Activated T-cell treated with anti-CD3 and anti-CD28 coated beads, Interleukin-2, amount 50 U/mL, for 24 hours (primary cell): Measurements from ENCODE around the gene CD151.

Experiments used
- DNase-seq: peaks from one replicate; pipeline ENCODE4 v3.0.0-alpha.2; 2020
- H3K27ac Mint-ChIP-seq: 2 replicates; pipeline ENCODE4 v1.8.0; 2020; ENCODE audit warnings: mild to moderate bottlenecking, mixed read lengths
- H3K27me3 Mint-ChIP-seq: 2 replicates; pipeline ENCODE4 v1.8.0; 2020; ENCODE audit warnings: mixed read lengths
- H3K36me3 Mint-ChIP-seq: 2 replicates; pipeline ENCODE4 v1.8.0; 2020; ENCODE audit warnings: low read depth, mixed read lengths
- H3K4me1 Mint-ChIP-seq: 2 replicates; pipeline ENCODE4 v1.8.0; 2020; ENCODE audit warnings: low read depth, mixed read lengths
- H3K4me3 Mint-ChIP-seq: 2 replicates; pipeline ENCODE4 v1.8.0; 2020; ENCODE audit warnings: mild to moderate bottlenecking, moderate library complexity, mixed read lengths
- H3K9me3 Mint-ChIP-seq: 2 replicates; pipeline ENCODE4 v1.8.0; 2020; ENCODE audit warnings: mixed read lengths

CD151 gene

DNA sequence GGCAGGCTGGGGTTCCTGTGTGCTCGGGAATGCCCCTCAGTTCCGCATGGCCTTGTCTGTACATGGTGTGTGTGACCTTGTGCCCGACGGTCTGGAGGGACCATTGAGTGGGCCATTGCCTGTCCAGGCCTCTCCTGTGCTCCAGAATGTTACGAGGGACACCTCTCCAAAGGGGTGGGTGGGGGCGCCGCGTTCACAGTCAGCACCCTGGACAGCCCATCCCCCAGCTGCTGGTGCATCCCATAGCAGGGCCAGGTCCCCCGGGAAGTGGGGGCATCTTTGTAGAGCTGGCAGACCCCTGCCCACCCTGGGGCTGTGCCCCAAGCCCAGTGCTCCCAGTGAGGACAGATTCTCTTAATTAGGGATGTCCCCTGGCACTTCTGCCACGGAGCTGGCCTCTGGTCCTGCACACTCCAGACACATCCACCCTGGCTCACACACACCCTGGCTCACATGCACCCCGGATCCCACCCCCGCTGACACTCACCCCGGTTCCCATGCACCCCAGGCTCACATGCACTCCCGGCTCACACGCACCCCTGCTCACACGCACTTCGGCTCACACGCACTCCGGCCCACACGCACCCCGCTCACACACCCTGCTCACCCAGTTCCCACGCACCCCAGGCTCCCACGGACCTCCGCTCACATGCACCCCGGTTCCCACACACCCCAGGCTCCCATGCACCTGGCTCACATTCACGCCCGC is 25.5 kb downstream of the CD151 start:
- Mint-ChIP-seq H3K4me1 (peaks cover 1% of the 10 kb centered on the region), H3K36me3 (no peaks in the 10 kb centered on the region), H3K9me3 (no peaks in the 10 kb centered on the region), H3K27ac (no peak overlapping the region), H3K27me3 (no peaks in the 10 kb centered on the region), H3K4me3 (no peak overlapping the region)
- DNase-seq, result no peak

DNA sequence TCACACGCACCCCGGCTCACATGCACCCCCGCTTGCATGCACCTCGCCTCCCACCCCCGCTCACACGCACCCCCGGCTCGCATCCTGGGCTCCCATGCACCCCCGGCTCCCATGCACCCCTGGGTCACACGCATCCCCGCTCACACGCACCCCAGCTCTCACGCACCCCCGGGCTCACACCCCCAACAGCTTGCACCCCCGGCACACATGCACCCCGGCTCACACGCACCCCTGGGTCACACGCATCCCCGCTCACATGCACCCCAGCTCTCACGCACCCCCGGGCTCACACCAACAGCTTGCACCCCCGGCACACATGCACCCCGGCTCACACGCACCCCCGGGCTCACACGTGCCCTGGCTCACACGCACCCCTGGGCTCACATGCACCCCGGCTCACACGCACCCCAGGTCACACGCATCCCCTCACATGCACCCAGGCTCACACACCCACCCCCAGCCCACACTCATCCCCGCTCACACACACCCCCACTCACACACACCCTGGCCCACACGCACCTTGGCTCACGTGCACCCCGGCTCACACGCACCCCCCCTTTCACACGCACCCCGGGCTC is 26.1 kb downstream of the CD151 start:
- no peak for DNase-seq
- Mint-ChIP-seq H3K27me3 (no peaks in the 10 kb centered on the region), H3K36me3 (no peaks in the 10 kb centered on the region), H3K4me3 (no peak overlapping the region), H3K4me1 (peaks cover 1% of the 10 kb centered on the region), H3K27ac (no peak overlapping the region), H3K9me3 (no peaks in the 10 kb centered on the region)

DNA sequence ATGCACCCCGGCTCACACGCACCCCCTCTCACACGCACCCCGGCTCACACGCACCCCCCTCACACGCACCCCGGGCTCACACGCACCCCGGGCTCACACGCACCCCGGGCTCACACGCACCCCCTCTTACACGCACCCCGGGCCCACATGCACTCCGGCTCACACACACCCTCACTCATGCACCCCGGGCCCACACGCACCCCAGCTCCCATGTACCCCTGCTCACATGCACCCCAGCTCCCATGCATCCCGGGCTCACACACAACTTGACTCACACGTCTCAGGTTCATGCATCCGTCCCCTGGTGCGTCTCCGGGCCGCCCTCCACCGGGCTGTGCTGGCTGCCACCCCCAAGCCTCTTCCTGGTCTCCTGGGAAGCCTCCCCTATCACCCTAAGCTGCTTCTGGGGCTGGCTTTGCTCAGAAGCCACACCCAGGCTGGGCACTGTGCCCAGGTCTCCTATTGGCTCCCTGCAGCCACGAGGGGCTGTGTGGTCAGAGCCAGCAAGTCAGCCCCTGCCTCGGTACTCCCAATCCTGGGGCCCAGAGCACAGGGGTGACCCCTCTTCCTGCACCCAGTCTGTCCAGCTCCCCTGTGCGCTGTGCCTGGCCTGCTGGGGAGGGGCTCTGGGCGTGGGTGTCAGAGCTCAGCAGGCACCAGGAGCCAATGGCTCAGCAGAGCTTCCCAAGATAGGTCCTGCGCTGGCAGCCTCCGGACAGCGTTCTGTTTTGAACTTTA is 26.8 kb downstream of the CD151 start:
- H3K9me3 Mint-ChIP-seq, result no peaks in the 10 kb centered on the region
- H3K4me1 Mint-ChIP-seq, result peaks cover 1% of the 10 kb centered on the region
- H3K36me3 Mint-ChIP-seq, result no peaks in the 10 kb centered on the region
- H3K4me3 Mint-ChIP-seq, result no peak overlapping the region
- H3K27ac Mint-ChIP-seq, result no peak overlapping the region
- DNase-seq, result no peak
- H3K27me3 Mint-ChIP-seq, result no peaks in the 10 kb centered on the region

DNA sequence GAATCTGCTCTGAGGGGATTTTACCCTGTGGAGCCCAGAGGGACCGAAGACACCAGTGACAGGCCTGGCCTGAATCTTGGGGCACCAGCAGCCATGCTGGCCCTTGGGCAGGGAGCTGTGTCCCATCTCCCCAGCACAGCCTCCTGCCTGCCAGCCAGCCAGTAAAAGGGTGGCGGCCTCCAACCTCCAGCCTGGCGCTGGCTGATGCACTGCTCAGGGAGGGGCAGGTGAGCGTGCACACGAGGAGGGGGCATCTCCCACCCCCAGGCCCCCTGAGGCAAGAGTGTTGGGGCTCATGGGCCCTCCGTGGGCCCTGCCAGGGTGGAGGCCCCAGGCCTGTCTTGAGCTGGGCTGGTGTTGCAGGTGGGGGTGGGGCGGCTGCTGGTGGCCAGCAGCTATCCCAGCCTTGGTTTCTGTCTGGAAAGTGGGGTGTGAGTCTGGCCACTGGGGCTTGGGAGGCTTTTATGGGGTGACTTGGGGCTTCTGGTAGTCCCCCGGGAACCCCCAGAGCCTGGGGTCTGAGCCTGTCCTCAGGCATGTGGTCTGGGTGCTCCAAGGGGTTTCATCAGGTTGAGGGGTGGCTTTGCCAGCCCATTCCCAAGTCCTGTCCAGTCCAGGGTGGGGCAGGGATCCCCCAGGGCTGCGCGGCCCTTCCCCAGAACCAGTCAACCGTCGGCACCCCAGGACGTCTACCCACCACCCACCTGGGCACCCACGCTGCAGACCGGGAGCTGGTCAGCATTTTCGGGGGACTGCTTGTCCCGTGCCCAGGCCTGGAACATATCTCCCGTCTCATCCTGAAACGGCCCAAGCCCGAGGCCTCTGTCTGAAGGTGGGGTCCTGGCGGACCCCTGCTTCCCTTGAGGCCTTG is 27.7 kb downstream of the CD151 start:
- no peak overlapping the region for H3K4me3 Mint-ChIP-seq
- H3K9me3 Mint-ChIP-seq, result no peaks in the 10 kb centered on the region
- peak overlapping the region; percentile 22 for H3K27ac Mint-ChIP-seq
- H3K27me3 Mint-ChIP-seq, result no peaks in the 10 kb centered on the region
- no peaks in the 10 kb centered on the region for H3K36me3 Mint-ChIP-seq
- H3K4me1 Mint-ChIP-seq, result peaks cover 1% of the 10 kb centered on the region
- no peak for DNase-seq

- H3K4me3 Mint-ChIP-seq, result no peak overlapping the region
- peaks cover 1% of the 10 kb centered on the region for H3K4me1 Mint-ChIP-seq
- peak overlapping the region; percentile 57 for H3K27ac Mint-ChIP-seq
- no peaks in the 10 kb centered on the region for H3K9me3 Mint-ChIP-seq
- H3K27me3 Mint-ChIP-seq, result no peaks in the 10 kb centered on the region
- H3K36me3 Mint-ChIP-seq, result peaks cover 3% of the 10 kb centered on the region
- DNase-seq, result no peak
Measured at GRCh38 chr11:861105-861479, 28.3 kb downstream of the CD151 start.

GRCh38 chr11:862081-862661 is 29.4 kb downstream of the CD151 start:
- no peak overlapping the region for H3K4me3 Mint-ChIP-seq
- no peak for DNase-seq
- H3K4me1 Mint-ChIP-seq, result no peaks in the 10 kb centered on the region
- H3K9me3 Mint-ChIP-seq, result no peaks in the 10 kb centered on the region
- no peak overlapping the region for H3K27ac Mint-ChIP-seq
- no peaks in the 10 kb centered on the region for H3K27me3 Mint-ChIP-seq
- H3K36me3 Mint-ChIP-seq, result peaks cover 3% of the 10 kb centered on the region

- no peaks in the 10 kb centered on the region for H3K9me3 Mint-ChIP-seq
Measured at GRCh38 chr11:862696-863022, 29.9 kb downstream of the CD151 start.

DNA sequence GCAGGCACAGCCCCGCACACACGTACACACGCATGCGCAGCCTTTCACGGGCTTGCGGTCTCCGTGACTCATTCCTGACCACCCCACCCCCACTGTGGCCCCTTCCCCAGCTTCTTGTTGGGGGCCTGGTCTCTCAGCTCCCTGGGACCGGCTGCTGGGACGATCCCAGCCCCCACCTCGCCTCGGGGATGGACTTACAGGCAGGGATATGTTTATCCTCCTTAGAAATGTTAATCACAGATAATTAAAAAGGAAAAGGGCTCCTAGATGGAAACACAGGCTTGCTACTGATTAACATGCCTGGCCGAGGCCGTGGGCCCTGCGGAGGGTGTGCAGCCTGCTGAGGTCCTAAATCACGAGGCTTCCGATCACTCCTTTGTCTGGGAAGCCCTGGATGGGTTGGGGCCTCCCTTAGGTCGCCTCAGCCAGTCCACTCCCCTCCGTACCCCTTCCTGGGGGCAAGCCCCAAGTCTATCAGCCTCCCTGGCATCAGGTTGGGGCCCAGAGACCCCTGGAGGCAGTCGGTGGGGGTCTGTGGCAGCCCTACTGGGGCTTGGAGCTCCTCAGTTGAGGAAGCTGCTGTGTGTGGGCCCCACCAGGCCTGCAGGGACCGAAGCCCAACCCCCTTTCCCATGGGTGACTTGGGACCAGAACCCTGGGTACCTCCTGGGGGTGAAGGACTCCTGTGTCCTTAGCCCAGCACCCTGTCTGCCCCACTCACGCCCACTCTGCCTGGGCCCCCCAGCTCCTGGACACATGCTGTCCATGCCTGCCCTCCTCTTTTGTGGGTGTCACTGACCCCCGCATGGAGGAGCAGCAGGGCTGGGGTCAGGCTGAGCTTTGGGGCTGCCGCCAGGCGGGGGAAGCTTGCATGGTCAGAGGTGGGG is 30.5 kb downstream of the CD151 start:
- Mint-ChIP-seq H3K9me3 (no peaks in the 10 kb centered on the region), H3K36me3 (peaks cover 5% of the 10 kb centered on the region), H3K27me3 (no peaks in the 10 kb centered on the region), H3K4me1 (no peaks in the 10 kb centered on the region), H3K4me3 (no peak overlapping the region), H3K27ac (no peak overlapping the region)
- DNase-seq, result no peak

More at GRCh38 chr11:862696-863022, 29.9 kb downstream of the CD151 start:
- H3K27me3 Mint-ChIP-seq, result no peaks in the 10 kb centered on the region
- no peak for DNase-seq
- H3K36me3 Mint-ChIP-seq, result peaks cover 3% of the 10 kb centered on the region
- no peak overlapping the region for H3K4me3 Mint-ChIP-seq
- H3K27ac Mint-ChIP-seq, result no peak overlapping the region
- no peaks in the 10 kb centered on the region for H3K4me1 Mint-ChIP-seq

- Mint-ChIP-seq H3K27ac (no peak overlapping the region), H3K4me3 (no peak overlapping the region), H3K4me1 (no peaks in the 10 kb centered on the region), H3K27me3 (no peaks in the 10 kb centered on the region), H3K9me3 (no peaks in the 10 kb centered on the region), H3K36me3 (peaks cover 13% of the 10 kb centered on the region)
- no peak for DNase-seq
Measured at GRCh38 chr11:863910-864827, 31.4 kb downstream of the CD151 start.

- Mint-ChIP-seq H3K9me3 (no peaks in the 10 kb centered on the region), H3K27me3 (no peaks in the 10 kb centered on the region), H3K4me1 (no peaks in the 10 kb centered on the region), H3K27ac (no peak overlapping the region), H3K4me3 (no peak overlapping the region), H3K36me3 (peaks cover 17% of the 10 kb centered on the region)
- no peak for DNase-seq
Measured at GRCh38 chr11:864898-865297, 32.1 kb downstream of the CD151 start.

- no peak overlapping the region for H3K4me3 Mint-ChIP-seq
- DNase-seq, result no peak
- peaks cover 17% of the 10 kb centered on the region for H3K36me3 Mint-ChIP-seq
- H3K9me3 Mint-ChIP-seq, result no peaks in the 10 kb centered on the region
- no peaks in the 10 kb centered on the region for H3K4me1 Mint-ChIP-seq
- no peak overlapping the region for H3K27ac Mint-ChIP-seq
- H3K27me3 Mint-ChIP-seq, result no peaks in the 10 kb centered on the region
Measured at GRCh38 chr11:865462-866430, 33.0 kb downstream of the CD151 start.

DNA sequence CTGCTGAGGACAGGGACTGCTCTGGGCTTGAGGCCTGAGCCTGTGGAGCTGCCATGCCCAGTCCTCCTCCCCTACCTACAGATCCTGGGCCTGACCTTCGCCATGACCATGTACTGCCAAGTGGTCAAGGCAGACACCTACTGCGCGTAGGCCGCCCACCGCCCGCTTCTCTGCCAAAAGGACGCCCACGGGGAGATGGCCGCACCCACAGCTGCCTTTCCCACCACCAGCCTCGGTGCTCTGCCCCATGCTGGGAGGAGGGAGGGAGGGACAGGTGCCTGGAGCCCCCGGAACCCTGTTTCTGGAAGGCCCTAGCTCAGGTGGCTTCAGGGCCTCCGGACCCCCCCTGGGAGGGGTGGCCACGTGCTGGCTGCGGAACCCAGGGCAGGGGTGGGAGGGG is 33.7 kb downstream of the CD151 start:
- no peaks in the 10 kb centered on the region for H3K9me3 Mint-ChIP-seq
- H3K4me1 Mint-ChIP-seq, result no peaks in the 10 kb centered on the region
- peaks cover 17% of the 10 kb centered on the region for H3K36me3 Mint-ChIP-seq
- H3K4me3 Mint-ChIP-seq, result no peak overlapping the region
- no peaks in the 10 kb centered on the region for H3K27me3 Mint-ChIP-seq
- no peak for DNase-seq
- no peak overlapping the region for H3K27ac Mint-ChIP-seq
